Measurements from ENCODE around the gene C6orf89.
A peak's percentile ranks its signal among the peaks of the same experiment; 100 is the strongest.

Gene C6orf89

GRCh38 chr6:36969988-36970891 is 84.5 kb downstream of the C6orf89 start:
- no peak overlapping the region for H3K4ac ChIP-seq (ENCODE audit: low read depth in 1 of 2, low read length in 2 of 2)
- H2BK120ac ChIP-seq (ENCODE audit: low read depth, low read length): no peak overlapping the region
- no peak overlapping the region for H3K27ac ChIP-seq (ENCODE audit: low read length, poor library complexity, severe bottlenecking)
- no peak overlapping the region for H3K9ac ChIP-seq (ENCODE audit: low read length)
- H4K91ac ChIP-seq (ENCODE audit: low read length): no peak overlapping the region
- no peak overlapping the region for H3K4me3 ChIP-seq (ENCODE audit: insufficient read depth in 1 of 2, low read depth in 1 of 2, low read length in 2 of 2)
- no peak for DNase-seq
- peaks cover 28% of the 10 kb centered on the region for H3K79me1 ChIP-seq (replicated peaks; ENCODE audit: low read length, poor library complexity, severe bottlenecking)
- H3K23ac ChIP-seq (ENCODE audit: low read length in 2 of 2): no peak overlapping the region
- no peak overlapping the region for H3K14ac ChIP-seq (ENCODE audit: low read length in 2 of 2)
- H3K9me3 ChIP-seq (ENCODE audit: control insufficient read depth, low read length): no peaks in the 10 kb centered on the region
- no peak overlapping the region for H4K8ac ChIP-seq (ENCODE audit: low read length)
- no peak overlapping the region for H2AFZ ChIP-seq (ENCODE audit: low read depth, low read length)
- H3K27me3 ChIP-seq (ENCODE audit: control insufficient read depth in 1 of 2, insufficient read depth in 1 of 2, low read length in 2 of 2): no peaks in the 10 kb centered on the region
- WGBS: 97% methylated on average over 15 of the region's 17 CpGs
- no peak overlapping the region for H2BK5ac ChIP-seq (ENCODE audit: low read depth, low read length, poor library complexity, severe bottlenecking)
- H2BK15ac ChIP-seq (ENCODE audit: low read depth, poor library complexity, severe bottlenecking): no peak overlapping the region
- no peak overlapping the region for H2BK12ac ChIP-seq (ENCODE audit: low read length in 2 of 2)
- H3K36me3 ChIP-seq (ENCODE audit: control insufficient read depth in 1 of 2, insufficient read depth in 2 of 2, low read depth in 1 of 2, low read length in 2 of 2): peaks cover 78 to 93% of the 10 kb centered on the region in 2 experiments
- no peak overlapping the region for H2AK5ac ChIP-seq (ENCODE audit: low read length, severe bottlenecking)
- H3K4me1 ChIP-seq (ENCODE audit: control insufficient read depth, insufficient read depth, low read depth, low read length): peaks cover 4% of the 10 kb centered on the region
- H3K18ac ChIP-seq (ENCODE audit: low read depth in 1 of 2, low read length in 2 of 2): no peak overlapping the region
- H3K4me2 ChIP-seq (ENCODE audit: low read length, poor library complexity, severe bottlenecking): no peak overlapping the region

- Histone ChIP-seq H3K4ac (ENCODE audit: low read depth in 1 of 2, low read length in 2 of 2) (no peak overlapping the region), H2BK15ac (ENCODE audit: low read depth, poor library complexity, severe bottlenecking) (no peak overlapping the region), H3K27me3 (ENCODE audit: control insufficient read depth in 1 of 2, insufficient read depth in 1 of 2, low read length in 2 of 2) (no peaks in the 10 kb centered on the region), H2BK5ac (ENCODE audit: low read depth, low read length, poor library complexity, severe bottlenecking) (no peak overlapping the region), H3K14ac (ENCODE audit: low read length in 2 of 2) (no peak overlapping the region), H3K18ac (ENCODE audit: low read depth in 1 of 2, low read length in 2 of 2) (no peak overlapping the region), H3K27ac (ENCODE audit: low read length, poor library complexity, severe bottlenecking) (no peak overlapping the region), H3K4me1 (ENCODE audit: control insufficient read depth, insufficient read depth, low read depth, low read length) (peaks cover 4% of the 10 kb centered on the region), H3K23ac (ENCODE audit: low read length in 2 of 2) (no peak overlapping the region), H2AFZ (ENCODE audit: low read depth, low read length) (no peak overlapping the region), H2AK5ac (ENCODE audit: low read length, severe bottlenecking) (no peak overlapping the region), H3K4me2 (ENCODE audit: low read length, poor library complexity, severe bottlenecking) (no peak overlapping the region), H2BK120ac (ENCODE audit: low read depth, low read length) (no peak overlapping the region), H3K9ac (ENCODE audit: low read length) (no peak overlapping the region), H4K91ac (ENCODE audit: low read length) (peak overlapping the region; percentile 7), H4K8ac (ENCODE audit: low read length) (no peak overlapping the region), H3K4me3 (ENCODE audit: insufficient read depth in 1 of 2, low read depth in 1 of 2, low read length in 2 of 2) (no peak overlapping the region), H3K36me3 (ENCODE audit: control insufficient read depth in 1 of 2, insufficient read depth in 2 of 2, low read depth in 1 of 2, low read length in 2 of 2) (peaks cover 88 to 100% of the 10 kb centered on the region in 2 experiments), H3K9me3 (ENCODE audit: control insufficient read depth, low read length) (no peaks in the 10 kb centered on the region), H2BK12ac (ENCODE audit: low read length in 2 of 2) (no peak overlapping the region), H3K79me1 (replicated peaks; ENCODE audit: low read length, poor library complexity, severe bottlenecking) (peaks cover 36% of the 10 kb centered on the region)
- WGBS: 82% methylated on average over 15 of the region's 17 CpGs
- no peak for DNase-seq
Observed at GRCh38 chr6:36970892-36971842, 85.4 kb downstream of the C6orf89 start.

GRCh38 chr6:36971921-36972673 is 86.3 kb downstream of the C6orf89 start:
- Histone ChIP-seq H3K18ac (ENCODE audit: low read depth in 1 of 2, low read length in 2 of 2) (no peak overlapping the region), H3K23ac (ENCODE audit: low read length in 2 of 2) (no peak overlapping the region), H2BK5ac (ENCODE audit: low read depth, low read length, poor library complexity, severe bottlenecking) (no peak overlapping the region), H3K36me3 (ENCODE audit: control insufficient read depth in 1 of 2, insufficient read depth in 2 of 2, low read depth in 1 of 2, low read length in 2 of 2) (peaks cover 89 to 100% of the 10 kb centered on the region in 2 experiments), H3K4me3 (ENCODE audit: insufficient read depth in 1 of 2, low read depth in 1 of 2, low read length in 2 of 2) (no peak overlapping the region), H3K9me3 (ENCODE audit: control insufficient read depth, low read length) (no peaks in the 10 kb centered on the region), H3K4me2 (ENCODE audit: low read length, poor library complexity, severe bottlenecking) (no peak overlapping the region), H2AFZ (ENCODE audit: low read depth, low read length) (no peak overlapping the region), H4K8ac (ENCODE audit: low read length) (no peak overlapping the region), H2BK120ac (ENCODE audit: low read depth, low read length) (no peak overlapping the region), H3K79me1 (replicated peaks; ENCODE audit: low read length, poor library complexity, severe bottlenecking) (peaks cover 44% of the 10 kb centered on the region), H4K91ac (ENCODE audit: low read length) (no peak overlapping the region), H3K27ac (ENCODE audit: low read length, poor library complexity, severe bottlenecking) (no peak overlapping the region), H3K14ac (ENCODE audit: low read length in 2 of 2) (no peak overlapping the region), H2BK15ac (ENCODE audit: low read depth, poor library complexity, severe bottlenecking) (no peak overlapping the region), H3K9ac (ENCODE audit: low read length) (no peak overlapping the region), H3K4ac (ENCODE audit: low read depth in 1 of 2, low read length in 2 of 2) (no peak overlapping the region), H2BK12ac (ENCODE audit: low read length in 2 of 2) (no peak overlapping the region), H3K27me3 (ENCODE audit: control insufficient read depth in 1 of 2, insufficient read depth in 1 of 2, low read length in 2 of 2) (no peaks in the 10 kb centered on the region), H3K4me1 (ENCODE audit: control insufficient read depth, insufficient read depth, low read depth, low read length) (peaks cover 4% of the 10 kb centered on the region), H2AK5ac (ENCODE audit: low read length, severe bottlenecking) (no peak overlapping the region)
- WGBS: 85% methylated on average over 14 of the region's 14 CpGs
- DNase-seq: no peak
